Esophagus squamous epithelium (tissue), 5 donors: ENCODE results near the gene LHPP. TPM values are rescaled to one million over a fixed set of nuclear protein-coding genes. Genes with fewer than 3 reads are reported as not detected.

ENCODE experiments used
- DNase-seq: peaks from one replicate; lab custom pipeline; 2025; lab: John Stamatoyannopoulos, UW
- H3K27ac ChIP-seq, 4 donors: fragments of 200-600 bp; sonication (generic); one replicate each; pipeline ENCODE4 v1.5.1; 2016 to 2019; ENCODE audit warnings: mild to moderate bottlenecking in 1 of 4
- H3K27me3 ChIP-seq, 4 donors: fragments of 200-600 bp; sonication (generic); 1 replicate in 3 of 4; 2 replicates in 1 of 4; pipeline versions ENCODE4 v1.5.1 to v1.6.0; 2017 to 2021; ENCODE audit warnings: antibody characterized with exemption in 1 of 4
- H3K36me3 ChIP-seq, 3 donors: fragments of 200-600 bp; sonication (generic); one replicate each; pipeline ENCODE4 v1.5.1; 2016 to 2019
- H3K4me1 ChIP-seq, 3 donors: fragments of 200-600 bp; sonication (generic); one replicate each; pipeline ENCODE4 v1.5.1; 2017 to 2019
- H3K4me3 ChIP-seq, 4 donors: fragments of 200-600 bp; sonication (generic); 1 replicate in 3 of 4; 2 replicates in 1 of 4; pipeline ENCODE4 v1.5.1; 2016 to 2019; ENCODE audit warnings: mild to moderate bottlenecking in 2 of 4, moderate library complexity in 1 of 4
- H3K9me3 ChIP-seq, 3 donors: fragments of 200-600 bp; sonication (generic); one replicate each; pipeline ENCODE4 v1.5.1; 2016 to 2019
- POLR2A ChIP-seq, 4 donors: fragments of 450-650 bp; IDR thresholded peaks; one replicate each; pipeline ENCODE4 v1.6.1; 2017; ENCODE audit warnings: antibody characterized with exemption in 4 of 4, mild to moderate bottlenecking in 4 of 4, moderate library complexity in 3 of 4
- WGBS, 2 donors: methylation state at CpG; one replicate each; pipeline ENCODE4 v1.1.5; 2018; 5-methylcytosine and 5-hydroxymethylcytosine counted together
- intact Hi-C: fragments of 100-400 bp; cut with DNase I; formaldehyde crosslinking; loops from one replicate; pipeline ENCODE4 v1.15.0; 2022
- total RNA-seq, 4 donors: library from RNA; depleted of rRNA; stranded (reverse); fragments of >200 nt; gene quantifications; one replicate each; pipeline ENCODE4 v1.1.0, GENCODE V29; 2016
- TF ChIP-seq, protein P1 (sequence below), 6 experiments: fragments of 450-650 bp in 4 of 6; fragments of 200-600 bp in 2 of 6; sonication (generic) in 2 of 6; IDR thresholded peaks; one replicate each; pipeline ENCODE4 v1.5.1; 2016 to 2019; ENCODE audit warnings: antibody characterized with exemption in 6 of 6, mild to moderate bottlenecking in 4 of 6, moderate library complexity in 4 of 6
- donor health status: DM: yes; HTN: yes; CAD: no.

The LHPP gene
- total RNA-seq, 4 donors from 2014 or later = 13.9 to 41.1 (median 24.3) TPM

GRCh38 chr10:124508907-124509454, 47.4 kb downstream of the LHPP start:
- Histone ChIP-seq H3K36me3 (peaks cover 0 to 14% (median 0%) of the 10 kb centered on the region in 3 donors), H3K27me3 (no peaks in the 10 kb centered on the region), H3K27ac (no peak overlapping the region), H3K9me3 (no peaks in the 10 kb centered on the region), H3K4me3 (no peak overlapping the region), H3K4me1 (no peaks in the 10 kb centered on the region)
- TF ChIP-seq, protein P1, sequence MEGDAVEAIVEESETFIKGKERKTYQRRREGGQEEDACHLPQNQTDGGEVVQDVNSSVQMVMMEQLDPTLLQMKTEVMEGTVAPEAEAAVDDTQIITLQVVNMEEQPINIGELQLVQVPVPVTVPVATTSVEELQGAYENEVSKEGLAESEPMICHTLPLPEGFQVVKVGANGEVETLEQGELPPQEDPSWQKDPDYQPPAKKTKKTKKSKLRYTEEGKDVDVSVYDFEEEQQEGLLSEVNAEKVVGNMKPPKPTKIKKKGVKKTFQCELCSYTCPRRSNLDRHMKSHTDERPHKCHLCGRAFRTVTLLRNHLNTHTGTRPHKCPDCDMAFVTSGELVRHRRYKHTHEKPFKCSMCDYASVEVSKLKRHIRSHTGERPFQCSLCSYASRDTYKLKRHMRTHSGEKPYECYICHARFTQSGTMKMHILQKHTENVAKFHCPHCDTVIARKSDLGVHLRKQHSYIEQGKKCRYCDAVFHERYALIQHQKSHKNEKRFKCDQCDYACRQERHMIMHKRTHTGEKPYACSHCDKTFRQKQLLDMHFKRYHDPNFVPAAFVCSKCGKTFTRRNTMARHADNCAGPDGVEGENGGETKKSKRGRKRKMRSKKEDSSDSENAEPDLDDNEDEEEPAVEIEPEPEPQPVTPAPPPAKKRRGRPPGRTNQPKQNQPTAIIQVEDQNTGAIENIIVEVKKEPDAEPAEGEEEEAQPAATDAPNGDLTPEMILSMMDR (IDR thresholded peaks at IDR 0.05) = no peak
- no peak for TF ChIP-seq POLR2A (IDR thresholded peaks at IDR 0.05)
- intact Hi-C loops = no loop called here
- DNase-seq = no peak
- WGBS, 2 donors = 76 to 78% methylated on average over 5 of the region's 5 CpGs

GRCh38 chr10:124509880-124510632, 48.4 kb downstream of the LHPP start:
- DNase-seq = no peak
- peaks cover 0 to 14% (median 0%) of the 10 kb centered on the region in 3 donors for H3K36me3 ChIP-seq
- no peak overlapping the region for H3K27ac ChIP-seq
- WGBS, 2 donors = 88 to 97% methylated on average over 22 to 24 of the region's 27 CpGs
- no peaks in the 10 kb centered on the region for H3K9me3 ChIP-seq
- no peaks in the 10 kb centered on the region for H3K4me1 ChIP-seq
- H3K4me3 ChIP-seq = no peak overlapping the region
- H3K27me3 ChIP-seq = no peaks in the 10 kb centered on the region
- TF ChIP-seq POLR2A (IDR thresholded peaks at IDR 0.05) = no peak
- TF ChIP-seq, protein P1 (IDR thresholded peaks at IDR 0.05) = no peak
- intact Hi-C loops = no loop called here

GRCh38 chr10:124510759-124511158, 49.1 kb downstream of the LHPP start:
- WGBS, 2 donors = 68 to 91% methylated on average over 3 to 4 of the region's 10 CpGs

DNA sequence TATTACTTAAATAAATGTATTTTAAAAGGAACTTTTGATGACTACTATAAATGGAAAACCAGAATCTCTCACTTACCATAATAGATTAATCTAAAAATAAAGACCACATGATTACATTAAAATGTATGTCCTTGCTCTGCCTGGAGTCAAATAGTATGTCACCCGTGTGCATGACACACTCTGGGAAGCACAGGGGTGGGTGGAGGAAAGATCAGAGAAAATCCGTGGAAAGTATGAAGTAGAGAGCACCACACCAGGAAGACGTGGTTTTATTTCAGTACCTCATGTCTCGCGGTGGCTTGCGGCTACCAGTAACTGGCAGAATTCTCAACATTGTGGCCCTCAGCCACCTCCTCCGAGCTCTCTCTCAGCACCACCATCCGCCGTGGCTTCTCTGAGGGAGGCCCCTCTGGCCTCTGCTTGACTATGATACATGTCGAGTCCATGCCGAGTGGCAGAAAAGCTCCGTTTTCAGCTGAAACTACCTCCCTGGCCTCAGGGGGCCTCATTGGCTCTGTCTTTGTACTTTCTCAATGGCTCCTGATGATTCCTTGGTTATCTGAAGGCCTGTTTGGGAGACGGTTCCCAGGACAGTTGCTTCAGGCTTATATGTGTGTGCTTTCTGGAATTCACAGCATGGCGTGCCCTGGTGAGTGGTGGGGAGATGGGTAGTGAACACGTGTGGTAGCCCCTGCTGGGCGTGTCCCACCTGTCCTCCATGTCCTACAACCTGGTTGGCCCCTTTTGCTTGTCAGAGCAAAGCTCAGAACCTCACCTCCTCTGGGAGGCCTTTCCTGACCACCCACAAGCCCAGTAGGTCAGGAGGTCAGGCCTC, 49.8 kb downstream of the LHPP start:
- TF ChIP-seq, protein P1 (IDR thresholded peaks at IDR 0.05) = no peak
- TF ChIP-seq POLR2A (IDR thresholded peaks at IDR 0.05) = no peak
- Histone ChIP-seq H3K4me3 (no peak overlapping the region), H3K36me3 (peaks cover 0 to 14% (median 0%) of the 10 kb centered on the region in 3 donors), H3K27ac (no peak overlapping the region), H3K27me3 (no peaks in the 10 kb centered on the region), H3K9me3 (no peaks in the 10 kb centered on the region), H3K4me1 (no peaks in the 10 kb centered on the region)
- 86 to 92% methylated on average over 11 to 12 of the region's 16 CpGs for WGBS, 2 donors
- intact Hi-C loops = no loop called here
- DNase-seq = no peak

More at GRCh38 chr10:124510759-124511158, 49.1 kb downstream of the LHPP start:
- no peak for DNase-seq
- H3K9me3 ChIP-seq = no peaks in the 10 kb centered on the region
- no peak overlapping the region for H3K4me3 ChIP-seq
- intact Hi-C loops = no loop called here
- no peaks in the 10 kb centered on the region for H3K4me1 ChIP-seq
- no peaks in the 10 kb centered on the region for H3K27me3 ChIP-seq
- H3K36me3 ChIP-seq = peaks cover 0 to 14% (median 0%) of the 10 kb centered on the region in 3 donors
- TF ChIP-seq POLR2A (IDR thresholded peaks at IDR 0.05) = no peak
- TF ChIP-seq, protein P1 (IDR thresholded peaks at IDR 0.05) = no peak
- no peak overlapping the region for H3K27ac ChIP-seq
